Stimulated activated CD8-positive, alpha-beta memory T cell treated with anti-CD3 and anti-CD28 coated beads, Interleukin-15, amount 100 ng/mL, for 1 hour (primary cell): ENCODE data around the gene PLEKHH2.
A peak's percentile ranks its signal among the peaks of the same experiment; 100 is the strongest.
"Not testable (repeated sequence)": the region's sequence is repeated elsewhere in the genome, so short reads cannot be mapped to it uniquely, and the experiment has no call there.

Experiments
- DNase-seq: peaks from one replicate; pipeline ENCODE4 v3.0.0-alpha.2; 2020; ENCODE audit warnings: low read depth

The PLEKHH2 gene

DNA sequence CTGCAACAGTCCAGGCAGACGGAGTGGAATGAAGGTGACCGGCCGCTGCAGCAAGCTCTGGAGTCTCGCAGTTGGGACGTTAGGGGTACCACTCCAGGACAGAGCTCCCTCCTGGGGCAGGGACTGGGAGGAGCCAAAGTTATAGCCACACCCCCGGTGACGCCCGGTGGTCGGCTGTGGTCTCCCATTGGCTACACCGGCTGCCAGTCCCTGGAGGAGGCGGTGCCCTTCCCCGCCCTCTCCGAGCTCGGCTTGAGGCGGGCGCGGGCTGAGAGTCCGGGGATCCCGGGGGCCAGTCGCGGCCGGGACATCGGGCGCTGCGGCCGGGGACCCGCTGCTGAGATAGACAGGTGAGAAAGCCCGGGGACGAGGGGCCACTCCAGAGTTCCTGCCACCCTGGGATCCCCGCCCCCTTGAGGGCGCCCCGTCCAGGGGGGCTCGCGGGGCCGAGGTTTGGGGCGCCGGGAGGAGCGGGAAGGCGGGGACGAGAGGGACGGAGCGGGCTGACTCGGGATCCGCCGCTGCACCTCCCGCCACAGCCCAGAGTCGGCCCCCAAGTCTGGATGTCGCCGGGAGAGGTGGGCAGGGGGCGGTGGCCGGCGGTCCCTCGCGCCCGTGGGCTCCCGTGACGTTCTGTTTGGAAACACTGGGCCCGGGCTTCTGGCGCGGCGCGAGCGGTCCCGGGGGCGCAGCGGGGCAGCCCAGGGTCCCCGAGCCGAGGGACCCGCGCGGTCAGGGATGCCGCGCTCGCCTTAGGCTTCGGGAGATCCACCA is at the start of gene PLEKHH2:
Gene PLEKHH2 (plus strand): TSS at position 231 of the 774 bp plus-strand sequence. CDS start 7,414 bp downstream, outside the sequence.
- DNase-seq: peak; percentile 84

DNA sequence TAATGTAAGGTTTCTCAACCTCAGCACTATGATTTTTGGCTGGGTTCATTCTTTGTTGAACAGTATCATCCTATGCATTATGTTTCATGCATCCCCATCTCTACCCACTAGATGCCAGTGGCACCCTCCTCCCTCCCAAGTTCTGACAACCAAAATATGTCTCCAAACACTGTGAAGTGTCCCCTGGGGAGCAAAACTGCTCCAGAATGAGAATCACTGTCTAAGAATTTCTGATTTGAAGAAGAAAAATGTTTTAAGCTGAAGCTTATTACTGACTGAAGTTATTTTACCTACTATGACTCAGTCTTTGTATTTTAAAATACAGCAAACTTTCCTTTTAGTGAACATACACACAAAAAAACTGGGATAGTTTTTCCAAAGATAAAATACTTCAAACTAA is 44.6 kb upstream of the PLEKHH2 start:
- DNase-seq: no peak

DNA sequence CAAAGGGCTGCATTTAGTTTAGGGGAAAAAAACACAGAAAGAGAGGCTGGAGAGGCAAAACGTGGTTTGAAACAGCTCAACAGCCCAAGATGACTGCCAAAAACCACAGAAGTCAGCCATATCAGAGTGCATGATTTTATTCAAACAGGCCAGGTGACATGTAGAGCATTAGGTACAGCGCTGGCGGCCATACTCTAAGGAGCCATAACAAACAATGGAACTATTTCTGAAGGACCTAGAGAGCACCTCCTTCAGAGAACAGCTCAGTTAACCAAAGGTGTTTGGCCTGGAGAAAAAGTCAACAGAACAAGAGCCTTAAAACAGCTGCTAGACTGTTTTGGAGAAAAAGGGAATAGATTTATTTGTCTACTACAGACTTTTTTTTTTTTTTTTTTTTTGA is 43.8 kb upstream of the PLEKHH2 start:
- no peak for DNase-seq

DNA sequence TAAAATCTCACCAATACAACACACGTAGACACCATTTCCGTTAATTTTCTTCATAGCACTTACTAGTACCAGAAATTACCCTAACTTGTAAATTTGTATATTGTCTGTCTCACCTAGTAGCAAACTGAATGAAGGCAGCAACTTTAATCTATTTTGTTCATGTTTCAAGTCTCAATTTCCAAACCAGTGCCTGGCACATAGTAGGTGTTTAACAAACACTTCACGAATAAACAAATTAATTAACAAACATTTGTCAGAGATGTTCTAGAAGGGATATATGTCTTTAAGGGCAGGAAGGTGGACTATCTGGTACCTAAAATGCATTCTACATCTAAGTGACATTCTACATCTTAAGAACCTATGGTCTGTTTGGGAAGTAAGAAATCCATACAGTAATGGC is 42.2 kb upstream of the PLEKHH2 start:
- no peak for DNase-seq

DNA sequence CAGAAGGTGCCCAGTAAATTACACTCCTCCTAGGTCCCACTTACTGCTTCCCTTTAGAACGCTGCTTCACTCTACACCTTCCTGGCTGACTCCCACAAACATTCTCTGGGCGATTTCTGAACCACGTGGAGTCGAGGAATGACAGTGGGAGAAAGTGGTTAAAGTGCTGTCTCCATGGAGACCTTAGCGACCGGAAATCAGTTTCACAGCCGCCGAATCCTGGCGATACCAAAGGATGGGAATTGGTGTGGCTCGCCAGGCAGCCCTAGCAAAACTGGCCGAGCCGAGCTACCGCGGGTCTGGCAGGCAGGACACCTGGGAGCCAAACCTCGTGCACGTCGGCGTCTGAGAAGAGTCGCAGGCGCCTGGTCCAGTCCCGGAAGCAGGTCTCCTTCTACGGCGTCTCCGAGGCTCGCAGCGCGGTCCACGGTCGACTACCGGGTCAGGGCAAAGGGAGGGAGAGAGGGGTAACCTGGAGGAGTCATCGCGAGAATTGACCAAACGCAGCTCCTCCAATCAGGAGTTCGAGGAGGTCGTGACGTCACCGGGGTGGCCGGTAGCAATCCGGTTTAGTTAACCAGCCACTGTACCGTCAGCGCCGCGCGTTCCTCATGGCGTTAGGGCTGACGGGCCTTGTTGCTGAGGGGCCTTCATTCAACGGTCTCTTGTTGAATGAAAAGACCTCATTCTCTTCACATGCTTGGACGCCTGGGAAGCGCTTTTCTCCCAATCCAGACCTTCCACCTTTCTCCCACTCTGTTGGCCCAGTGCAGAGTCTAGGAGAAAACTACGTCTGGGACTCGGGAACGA is 41.3 kb upstream of the PLEKHH2 start, which contains the start of gene THADA:
Gene THADA (minus strand): TSS at position 436 of the 810 bp plus-strand sequence. CDS start 3,646 bp downstream, outside the sequence.
- peak; percentile 95 for DNase-seq

DNA sequence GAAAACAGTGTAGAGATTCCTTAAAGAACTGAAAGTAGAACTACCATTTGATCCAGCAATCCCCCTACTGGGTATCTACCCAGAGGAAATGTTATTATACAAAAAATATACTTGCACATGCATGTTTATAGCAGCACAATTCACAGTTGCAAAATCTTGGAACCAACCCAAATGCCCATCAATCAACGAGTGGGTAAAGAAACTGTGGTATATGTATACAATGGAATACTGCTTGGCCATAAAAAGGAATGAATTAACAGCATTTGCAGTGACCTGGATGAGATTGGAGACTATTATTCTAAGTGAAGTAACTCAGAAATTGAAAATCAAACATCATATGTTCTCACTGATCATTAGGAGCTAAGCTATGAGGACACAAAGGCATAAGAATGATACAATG is 36.5 kb upstream of the PLEKHH2 start:
- not testable (repeated sequence) for DNase-seq

DNA sequence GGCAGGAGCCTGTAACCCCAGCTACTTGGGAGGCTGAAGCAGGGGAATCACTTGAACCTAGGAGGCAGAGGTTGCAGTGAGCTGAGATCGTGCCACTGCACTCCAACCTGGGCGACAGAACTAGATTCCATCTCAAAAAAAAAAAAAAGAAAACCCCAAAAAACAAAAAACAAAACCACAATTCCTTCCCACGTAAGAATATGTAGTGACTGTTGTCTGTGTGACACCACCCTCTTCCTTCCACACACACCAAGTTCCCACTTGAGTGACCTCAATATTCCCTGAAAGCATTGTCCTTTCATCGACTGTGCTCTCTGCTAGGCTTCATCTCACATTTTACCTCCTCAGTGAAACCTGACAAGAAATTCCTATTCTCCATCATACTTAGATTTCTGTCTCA is 32.4 kb upstream of the PLEKHH2 start:
- DNase-seq: no peak

DNA sequence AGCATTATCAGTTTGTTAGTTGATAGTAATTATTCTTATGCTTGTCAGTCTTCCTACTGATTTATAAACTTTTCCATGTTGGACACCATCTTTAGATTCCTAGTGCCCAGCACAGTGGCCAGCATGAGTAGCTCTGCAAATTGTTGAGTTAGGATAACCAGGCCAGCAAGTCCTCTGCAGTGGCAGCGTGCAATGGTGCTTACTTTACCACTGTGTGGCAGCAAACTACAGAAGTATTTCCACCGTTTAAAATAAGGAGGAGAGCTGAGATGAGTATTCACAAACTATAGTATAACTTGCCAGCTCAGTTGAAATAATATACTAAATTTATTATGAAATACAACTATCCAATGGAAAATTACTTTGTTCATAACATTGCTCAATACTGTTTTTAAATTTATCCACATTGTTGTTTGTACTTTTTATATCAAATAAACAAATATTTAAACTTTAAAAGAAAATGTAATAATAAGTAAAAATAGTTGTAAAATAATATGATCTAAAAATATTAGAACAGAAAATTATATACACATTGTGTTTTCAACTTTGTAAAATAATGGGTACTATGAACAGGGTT is 31.9 kb upstream of the PLEKHH2 start:
- no peak for DNase-seq

DNA sequence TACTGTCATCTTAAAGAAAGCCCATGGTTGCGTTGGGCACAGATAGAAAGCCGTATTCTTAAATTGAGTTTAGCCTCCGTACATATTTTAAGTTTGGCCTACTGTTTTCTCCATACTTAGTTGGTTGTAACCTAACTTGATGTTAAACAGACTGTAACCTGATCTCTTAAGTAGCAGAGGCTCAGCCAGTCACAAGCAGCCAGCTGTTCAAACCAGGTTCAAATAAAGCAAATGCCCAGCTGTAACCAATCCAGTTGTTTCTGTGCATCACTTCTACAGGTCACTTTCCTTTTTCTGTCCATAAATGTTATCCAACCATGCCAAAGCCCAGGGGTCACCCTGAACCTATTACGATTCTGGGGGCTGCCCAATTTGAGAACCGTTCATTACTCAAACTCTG is 31.2 kb upstream of the PLEKHH2 start:
- DNase-seq: no peak

DNA sequence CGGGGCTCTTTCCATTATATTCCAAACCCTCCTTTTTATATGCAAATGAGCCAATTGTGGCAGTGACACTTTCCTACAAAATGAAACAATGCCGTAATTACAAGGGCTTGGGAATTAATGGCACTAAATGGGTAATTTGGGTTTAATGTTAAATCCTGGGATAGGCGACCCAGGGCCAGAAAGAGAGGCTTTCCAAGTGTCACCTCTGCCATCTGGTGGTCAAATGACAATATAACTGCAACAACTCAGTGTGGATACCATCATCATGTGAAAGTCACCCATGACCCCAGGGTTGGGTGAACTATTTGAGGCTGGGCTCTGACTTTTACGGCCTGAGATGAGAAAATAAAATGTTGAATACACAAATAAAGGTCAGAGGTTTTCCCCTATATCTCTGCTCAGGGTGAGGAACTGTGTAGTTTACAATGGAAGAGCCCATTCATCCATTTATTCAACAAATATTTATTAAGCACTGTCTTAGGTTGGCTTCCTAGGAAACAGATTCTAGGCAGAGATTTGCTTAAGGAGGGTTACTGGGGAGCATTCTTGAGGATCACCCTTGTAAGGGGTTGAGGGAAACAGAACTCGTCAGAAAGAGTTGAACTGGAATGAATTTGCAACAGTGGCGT is 27.7 kb upstream of the PLEKHH2 start:
- DNase-seq: no peak

DNA sequence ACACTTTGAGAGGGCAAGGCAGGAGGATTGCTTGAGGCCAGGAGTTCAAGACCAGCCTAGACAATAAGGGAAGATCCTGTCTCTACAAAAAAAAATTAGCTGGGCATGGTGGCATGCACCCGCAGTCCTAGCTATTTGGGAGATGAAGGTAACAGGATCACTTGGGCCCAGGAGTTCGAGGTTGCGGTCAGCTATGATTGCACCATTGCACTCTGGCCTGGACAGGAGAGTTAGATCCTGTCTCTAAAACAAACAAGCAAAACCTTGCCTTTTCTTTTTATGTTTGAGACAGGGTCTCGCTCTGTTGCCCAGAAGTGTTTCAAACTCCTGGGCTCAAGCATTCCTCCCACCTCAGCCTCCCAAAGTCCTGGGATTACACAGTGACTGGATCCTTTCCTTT is 26.7 kb upstream of the PLEKHH2 start:
- no peak for DNase-seq

DNA sequence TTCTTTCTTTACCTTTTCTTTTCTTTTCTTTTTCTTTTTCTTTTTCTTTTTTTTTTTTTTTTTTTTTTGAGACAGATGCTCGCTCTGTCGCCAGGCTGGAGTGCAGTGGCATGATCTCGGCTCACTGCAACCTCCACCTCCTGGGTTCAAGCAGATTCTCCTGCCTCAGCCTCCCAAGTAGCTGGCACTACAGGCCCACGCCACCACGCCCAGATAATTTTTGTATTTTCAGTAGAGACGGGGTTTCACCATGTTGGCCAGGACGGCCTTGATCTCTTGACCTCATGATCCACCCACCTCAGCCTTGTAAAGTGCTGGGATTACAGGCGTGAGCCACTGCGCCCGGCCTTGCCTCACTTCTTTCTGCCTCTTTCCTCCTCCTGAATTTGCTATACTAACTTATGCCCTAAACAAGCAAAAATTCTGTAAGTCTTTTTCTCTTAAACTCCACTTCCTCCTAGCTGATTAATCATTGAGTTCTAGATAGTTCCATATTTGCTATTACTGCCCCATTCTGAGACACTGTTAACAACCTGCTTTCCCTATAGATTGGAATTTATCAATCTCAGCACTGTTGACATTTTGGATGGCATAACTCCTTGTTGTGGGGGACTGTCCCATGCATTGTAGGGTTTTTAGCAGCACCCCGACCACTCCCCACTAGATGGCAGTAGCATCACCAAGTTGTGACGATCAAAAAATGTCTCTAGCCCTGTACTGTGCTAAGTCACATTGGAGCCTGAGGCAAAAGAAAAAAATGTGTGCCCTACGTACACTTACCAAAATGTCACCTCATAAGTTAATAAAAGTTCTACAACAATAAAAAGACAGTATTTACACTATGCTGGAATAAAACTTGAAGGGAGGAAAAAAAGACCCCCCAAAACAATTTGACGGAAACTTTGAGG is 24.8 kb upstream of the PLEKHH2 start:
- peak; percentile 64 for DNase-seq

DNA sequence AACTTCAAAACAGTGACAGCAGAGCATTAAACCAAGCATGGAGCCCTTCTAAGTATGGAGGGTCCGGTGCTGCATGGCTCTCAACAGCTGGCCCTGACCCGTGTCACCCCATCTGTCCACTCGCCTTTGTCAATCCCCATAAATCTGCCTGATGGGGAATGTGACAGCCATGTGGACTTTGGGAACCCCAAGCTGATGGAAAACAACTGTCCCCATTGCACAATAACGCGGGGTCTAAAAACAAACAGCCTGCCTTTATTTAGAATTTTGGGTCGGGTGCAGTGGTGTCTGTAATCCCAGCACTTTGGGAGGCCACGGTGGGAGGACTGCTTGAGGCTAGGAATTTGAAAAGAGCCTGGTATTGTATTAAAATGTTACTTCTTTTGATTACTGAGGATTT is 24.1 kb upstream of the PLEKHH2 start:
- DNase-seq: no peak

DNA sequence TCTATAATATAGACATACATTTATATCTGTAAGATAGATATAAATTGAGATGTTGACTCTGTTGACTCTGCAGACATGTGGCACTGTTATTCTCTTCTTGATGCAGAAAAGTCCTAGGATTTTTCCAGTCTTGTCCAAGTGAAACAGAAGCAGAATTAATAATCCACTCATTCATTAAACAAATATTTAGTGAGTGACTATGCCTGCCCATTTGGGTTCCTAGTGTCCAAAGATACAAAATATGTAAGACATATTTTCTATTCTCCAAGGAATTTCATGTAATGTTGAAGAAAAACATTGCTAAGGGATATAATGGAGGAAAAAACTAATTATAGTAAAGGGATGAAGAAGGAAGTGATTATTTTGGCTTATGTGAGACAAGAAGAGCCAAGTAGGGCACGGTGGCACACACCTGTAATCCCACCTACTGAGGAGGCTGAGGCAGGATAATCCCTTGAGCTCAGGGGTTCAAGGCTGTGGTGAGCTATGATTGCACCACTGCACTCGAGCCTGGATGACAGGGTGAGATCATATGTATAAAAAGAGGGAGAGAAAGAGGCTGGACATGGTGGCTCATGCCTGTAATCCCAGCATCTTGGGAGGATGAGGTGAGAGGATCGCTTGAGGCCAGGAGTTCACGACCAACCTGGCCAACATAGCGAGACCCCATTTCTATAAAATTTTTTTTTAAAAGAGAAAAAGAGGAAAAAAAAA is 19.9 kb upstream of the PLEKHH2 start:
- no peak for DNase-seq

DNA sequence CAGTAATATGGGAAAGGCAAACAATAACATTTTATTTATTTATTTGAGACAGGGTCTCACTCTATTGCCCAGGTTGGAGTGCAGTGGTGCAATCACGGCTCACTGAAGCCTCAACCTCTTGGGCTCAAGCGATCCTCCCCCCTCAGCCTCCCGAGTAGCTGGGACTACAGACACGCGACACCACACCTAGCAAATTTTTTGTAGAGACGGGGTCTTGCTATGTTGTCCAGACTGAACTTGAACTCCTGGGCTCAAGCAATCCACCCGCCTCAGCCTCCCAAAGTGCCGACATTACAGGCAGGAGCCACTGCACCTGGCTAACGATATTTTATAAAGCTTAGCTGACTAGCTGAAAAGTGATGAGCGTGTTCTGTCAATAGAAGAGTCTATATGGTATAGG is 17.5 kb upstream of the PLEKHH2 start:
- no peak for DNase-seq

DNA sequence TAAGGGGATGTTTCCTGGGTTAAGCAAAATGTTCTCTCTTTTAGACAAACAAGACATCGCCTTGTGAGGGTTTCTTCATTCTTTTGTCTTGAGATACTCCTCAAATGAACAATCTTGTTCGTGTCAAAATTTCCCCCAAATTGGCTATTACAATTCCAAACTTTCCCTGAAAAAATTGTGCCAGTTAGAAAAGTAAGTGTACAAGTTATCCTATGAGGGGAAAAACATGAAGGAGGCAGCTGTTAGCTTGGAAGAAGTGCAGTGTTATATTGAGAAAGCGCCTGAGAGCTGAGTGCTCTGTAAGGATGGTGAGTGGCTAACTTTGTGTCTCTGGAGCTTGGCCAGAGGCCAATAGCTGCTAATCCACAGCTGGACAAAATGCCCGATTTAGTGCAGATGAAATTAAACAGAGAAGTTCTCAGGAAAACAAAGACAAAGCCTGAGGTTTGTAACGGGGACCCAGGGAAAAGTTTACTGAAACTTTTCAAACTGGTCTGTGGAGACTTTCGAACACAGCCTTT is 14.1 kb upstream of the PLEKHH2 start:
- DNase-seq: no peak

DNA sequence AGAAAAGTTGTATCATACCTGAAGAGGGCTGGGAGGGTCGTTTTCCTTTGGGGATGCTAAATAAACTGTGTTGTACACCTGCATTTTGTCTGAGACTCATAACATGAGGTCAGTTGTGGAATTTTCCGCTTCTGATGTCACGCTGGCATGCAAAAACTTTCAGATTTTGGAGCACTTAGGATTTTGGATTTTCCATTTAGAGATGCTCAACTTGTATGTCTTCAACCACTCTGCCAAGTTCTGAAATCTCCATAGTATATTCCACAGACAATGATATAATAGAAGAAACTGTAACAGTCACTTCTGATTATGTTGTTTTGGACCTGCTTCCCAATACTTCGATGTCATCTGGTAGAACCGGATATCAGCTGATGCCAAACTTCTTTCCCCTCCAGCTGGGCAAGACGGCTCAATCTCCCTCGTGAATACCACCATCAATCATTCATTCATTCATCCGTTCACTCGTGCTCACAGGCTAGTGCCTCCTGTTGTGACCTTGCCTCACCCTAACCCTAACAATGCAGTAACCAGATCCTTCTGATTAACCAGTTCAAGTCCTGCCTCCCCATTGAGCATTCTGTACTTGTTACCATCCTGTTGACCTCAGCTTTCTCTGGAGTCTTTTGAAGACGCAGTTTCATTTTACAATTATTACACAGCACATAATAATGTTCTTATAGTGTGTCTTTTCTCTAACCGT is 5.3 kb upstream of the PLEKHH2 start:
- DNase-seq: no peak

DNA sequence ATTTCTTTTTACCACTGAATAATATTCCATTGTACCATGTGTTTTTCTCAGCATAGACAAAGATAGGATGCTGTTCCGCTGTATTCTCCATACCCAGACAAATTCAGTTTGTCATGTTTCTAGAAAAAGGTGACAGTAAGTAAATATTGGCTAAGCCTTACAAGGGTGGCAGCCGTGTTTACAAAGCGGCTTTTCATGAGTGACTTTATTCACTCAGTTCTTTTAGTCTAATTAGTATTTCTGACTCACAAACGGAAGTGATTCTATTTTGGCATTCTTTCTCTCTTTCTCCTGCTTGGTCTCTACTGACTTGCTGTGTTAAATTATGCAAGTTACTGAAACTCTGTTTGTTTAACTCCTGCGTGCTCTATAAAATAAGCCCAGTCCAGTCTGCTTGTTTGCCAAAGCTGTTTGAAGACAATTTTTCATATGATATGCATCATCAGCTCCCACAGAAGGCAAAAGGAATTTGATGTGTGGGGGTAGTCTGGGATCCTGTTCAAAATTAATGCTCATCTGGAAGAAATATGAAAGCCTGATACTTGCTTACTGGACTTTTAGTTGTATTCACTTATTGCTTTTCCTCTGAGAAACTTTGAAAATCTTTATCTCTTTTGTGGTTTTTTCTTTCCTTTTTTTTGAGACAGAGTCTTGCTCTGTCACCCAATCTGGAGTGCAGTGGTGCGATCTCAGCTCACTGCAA is 2.3 kb upstream of the PLEKHH2 start:
- DNase-seq: no peak

DNA sequence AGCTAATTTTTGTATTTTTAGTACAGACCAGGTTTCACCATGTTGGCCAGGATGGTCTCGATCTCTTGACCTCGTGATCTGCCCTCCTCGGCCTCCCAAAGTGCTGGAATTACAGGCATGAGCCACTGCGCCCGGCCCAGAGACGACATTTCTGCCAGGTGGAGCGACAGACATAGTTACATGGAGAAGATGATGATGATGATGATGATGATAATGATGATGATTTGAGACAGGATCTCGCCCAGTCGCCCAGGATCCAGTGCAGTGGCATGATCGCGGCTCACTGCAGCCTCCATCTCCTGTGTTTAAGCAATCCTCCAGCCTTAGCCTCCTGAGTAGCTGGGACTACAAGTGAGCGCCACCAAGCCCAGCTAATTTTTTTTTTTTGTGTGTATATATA is 907 bp upstream of the PLEKHH2 start:
- not testable (repeated sequence) for DNase-seq
